Liver (tissue), 3 donors: Measurements from ENCODE around the gene ST6GALNAC2.

Experiments used
- CTCF ChIP-seq: fragments of 150-350 bp; IDR thresholded peaks from 2 replicates; pipeline ENCODE4 v1.5.1; 2017; ENCODE audit warnings: improper control_type of control experiment, low read depth, low read length; ENCODE audit not compliant: missing input control
- EGR1 ChIP-seq, 2 donors: IDR thresholded peaks; 2 replicates each; pipeline ENCODE4 v1.6.1; 2016 to 2018; ENCODE audit warnings: antibody characterized with exemption in 2 of 2, low read depth in 2 of 2
- FOXA1 ChIP-seq: IDR thresholded peaks from 2 replicates; pipeline ENCODE4 v1.6.1; 2016; ENCODE audit warnings: antibody characterized with exemption
- GABPA ChIP-seq, 2 donors: IDR thresholded peaks in 1 of 2; conservative IDR thresholded peaks in 1 of 2; 2 replicates each; pipeline ENCODE4 v1.6.1; 2016; ENCODE audit warnings: antibody characterized with exemption in 2 of 2, mild to moderate bottlenecking in 1 of 2, moderate library complexity in 1 of 2
- JUND ChIP-seq, 2 donors: IDR thresholded peaks; 2 replicates each; pipeline ENCODE4 v1.6.1; 2016; ENCODE audit warnings: antibody characterized with exemption in 2 of 2
- MAX ChIP-seq: IDR thresholded peaks from 2 replicates; pipeline ENCODE4 v1.6.1; 2016; ENCODE audit warnings: antibody characterized with exemption
- RAD21 ChIP-seq, 2 donors: IDR thresholded peaks; 2 replicates each; pipeline ENCODE4 v1.6.1; 2016; ENCODE audit warnings: antibody characterized with exemption in 2 of 2, mild to moderate bottlenecking in 2 of 2
- RXRA ChIP-seq, 2 donors: IDR thresholded peaks; 2 replicates each; pipeline ENCODE4 v1.6.1; 2017 to 2018; ENCODE audit warnings: antibody characterized with exemption in 2 of 2, mild to moderate bottlenecking in 1 of 2
- SP1 ChIP-seq: IDR thresholded peaks from 2 replicates; pipeline ENCODE4 v1.6.1; 2018; ENCODE audit warnings: antibody characterized with exemption, mild to moderate bottlenecking
- TAF1 ChIP-seq: conservative IDR thresholded peaks from 2 replicates; pipeline ENCODE4 v1.6.1; 2016; ENCODE audit warnings: antibody characterized with exemption, mild to moderate bottlenecking
- TF ChIP-seq, protein P1 (sequence below): IDR thresholded peaks from 2 replicates; pipeline ENCODE4 v1.6.1; 2016; ENCODE audit warnings: antibody characterized with exemption, mild to moderate bottlenecking
- TF ChIP-seq, protein P2 (sequence below): IDR thresholded peaks from 2 replicates; pipeline ENCODE4 v1.6.1; 2016; ENCODE audit warnings: antibody characterized with exemption
- donor health status: healthy.
- donor health status: healthy.

DNA sequence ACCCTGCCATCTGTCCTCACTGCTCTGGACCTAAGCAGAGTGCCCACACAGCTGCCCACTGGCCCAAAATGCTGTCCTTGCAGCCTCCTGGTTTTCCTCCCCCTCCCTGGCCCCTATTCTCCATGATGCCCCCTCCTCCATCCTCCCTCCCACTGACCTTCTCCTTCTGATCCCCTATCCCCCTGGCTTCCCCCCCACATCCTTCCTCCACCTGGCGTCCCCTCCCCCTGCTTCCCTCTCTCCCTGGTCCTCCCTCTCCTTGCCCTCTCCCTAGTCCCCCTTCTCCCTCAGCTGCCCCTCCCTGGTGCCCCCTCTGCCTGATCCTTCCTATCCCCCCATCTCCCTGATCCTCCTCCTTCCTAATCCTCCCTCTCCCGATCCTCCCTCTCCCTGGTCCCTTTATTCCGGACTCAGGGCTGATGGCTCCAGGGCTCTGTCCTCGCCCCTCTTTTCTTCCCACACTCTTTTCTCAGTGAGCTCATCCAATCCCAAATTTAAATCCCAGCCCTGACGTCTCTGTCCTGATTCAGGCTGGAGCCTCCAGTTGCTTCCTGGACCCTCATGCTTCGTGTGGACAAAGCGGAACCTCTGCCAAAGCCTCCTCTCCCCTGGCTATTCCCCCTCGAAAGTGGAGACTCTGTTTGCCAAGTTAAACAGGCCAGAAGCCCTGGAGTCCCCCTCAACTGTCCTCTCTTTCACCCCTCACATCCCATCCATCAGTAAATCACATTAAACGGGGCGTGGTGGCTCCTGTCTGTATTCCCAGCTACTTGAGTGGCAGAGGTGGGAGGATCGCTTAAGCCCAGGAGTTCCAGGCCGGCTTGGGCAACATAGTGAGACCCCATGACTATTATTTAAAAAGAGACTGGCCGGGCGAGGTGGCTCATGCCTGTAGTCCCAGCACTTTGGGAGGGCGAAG is 66.4 kb downstream of the ST6GALNAC2 start:
- no peak for TF ChIP-seq JUND (IDR thresholded peaks at IDR 0.05)
- no peak for TF ChIP-seq CTCF
- no peak for TF ChIP-seq FOXA1
- TF ChIP-seq TAF1: no peak
- TF ChIP-seq SP1: no peak
- TF ChIP-seq, protein P1, sequence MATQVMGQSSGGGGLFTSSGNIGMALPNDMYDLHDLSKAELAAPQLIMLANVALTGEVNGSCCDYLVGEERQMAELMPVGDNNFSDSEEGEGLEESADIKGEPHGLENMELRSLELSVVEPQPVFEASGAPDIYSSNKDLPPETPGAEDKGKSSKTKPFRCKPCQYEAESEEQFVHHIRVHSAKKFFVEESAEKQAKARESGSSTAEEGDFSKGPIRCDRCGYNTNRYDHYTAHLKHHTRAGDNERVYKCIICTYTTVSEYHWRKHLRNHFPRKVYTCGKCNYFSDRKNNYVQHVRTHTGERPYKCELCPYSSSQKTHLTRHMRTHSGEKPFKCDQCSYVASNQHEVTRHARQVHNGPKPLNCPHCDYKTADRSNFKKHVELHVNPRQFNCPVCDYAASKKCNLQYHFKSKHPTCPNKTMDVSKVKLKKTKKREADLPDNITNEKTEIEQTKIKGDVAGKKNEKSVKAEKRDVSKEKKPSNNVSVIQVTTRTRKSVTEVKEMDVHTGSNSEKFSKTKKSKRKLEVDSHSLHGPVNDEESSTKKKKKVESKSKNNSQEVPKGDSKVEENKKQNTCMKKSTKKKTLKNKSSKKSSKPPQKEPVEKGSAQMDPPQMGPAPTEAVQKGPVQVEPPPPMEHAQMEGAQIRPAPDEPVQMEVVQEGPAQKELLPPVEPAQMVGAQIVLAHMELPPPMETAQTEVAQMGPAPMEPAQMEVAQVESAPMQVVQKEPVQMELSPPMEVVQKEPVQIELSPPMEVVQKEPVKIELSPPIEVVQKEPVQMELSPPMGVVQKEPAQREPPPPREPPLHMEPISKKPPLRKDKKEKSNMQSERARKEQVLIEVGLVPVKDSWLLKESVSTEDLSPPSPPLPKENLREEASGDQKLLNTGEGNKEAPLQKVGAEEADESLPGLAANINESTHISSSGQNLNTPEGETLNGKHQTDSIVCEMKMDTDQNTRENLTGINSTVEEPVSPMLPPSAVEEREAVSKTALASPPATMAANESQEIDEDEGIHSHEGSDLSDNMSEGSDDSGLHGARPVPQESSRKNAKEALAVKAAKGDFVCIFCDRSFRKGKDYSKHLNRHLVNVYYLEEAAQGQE: no peak
- no peak for TF ChIP-seq MAX
- TF ChIP-seq RAD21 (IDR thresholded peaks at IDR 0.05): no peak
- TF ChIP-seq EGR1 (IDR thresholded peaks at IDR 0.05; ENCODE audit: low read depth in 2 of 2): no peak
- TF ChIP-seq, protein P2, sequence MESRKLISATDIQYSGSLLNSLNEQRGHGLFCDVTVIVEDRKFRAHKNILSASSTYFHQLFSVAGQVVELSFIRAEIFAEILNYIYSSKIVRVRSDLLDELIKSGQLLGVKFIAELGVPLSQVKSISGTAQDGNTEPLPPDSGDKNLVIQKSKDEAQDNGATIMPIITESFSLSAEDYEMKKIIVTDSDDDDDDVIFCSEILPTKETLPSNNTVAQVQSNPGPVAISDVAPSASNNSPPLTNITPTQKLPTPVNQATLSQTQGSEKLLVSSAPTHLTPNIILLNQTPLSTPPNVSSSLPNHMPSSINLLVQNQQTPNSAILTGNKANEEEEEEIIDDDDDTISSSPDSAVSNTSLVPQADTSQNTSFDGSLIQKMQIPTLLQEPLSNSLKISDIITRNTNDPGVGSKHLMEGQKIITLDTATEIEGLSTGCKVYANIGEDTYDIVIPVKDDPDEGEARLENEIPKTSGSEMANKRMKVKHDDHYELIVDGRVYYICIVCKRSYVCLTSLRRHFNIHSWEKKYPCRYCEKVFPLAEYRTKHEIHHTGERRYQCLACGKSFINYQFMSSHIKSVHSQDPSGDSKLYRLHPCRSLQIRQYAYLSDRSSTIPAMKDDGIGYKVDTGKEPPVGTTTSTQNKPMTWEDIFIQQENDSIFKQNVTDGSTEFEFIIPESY: no peak
- no peak for TF ChIP-seq GABPA (IDR thresholded peaks at IDR 0.05 in 1 of 2, conservative IDR thresholded peaks at IDR 0.05 in 1 of 2)
- no peak for TF ChIP-seq RXRA (IDR thresholded peaks at IDR 0.05)
